ENCODE measurements around the gene ZNF41. TPM values are rescaled to one million over a fixed set of nuclear protein-coding genes. Genes with fewer than 3 reads are reported as not detected.

Gene ZNF41
- total RNA-seq, 1 donor from 2014 or later: 4.1 TPM

- TF ChIP-seq CTCF (IDR thresholded peaks at IDR 0.05; ENCODE audit: insufficient read depth, low read length, poor library complexity, severe bottlenecking): no peak
- Histone ChIP-seq H3K27me3 (ENCODE audit: control insufficient read depth, insufficient read depth, low read length) (no peaks in the 10 kb centered on the region), H3K36me3 (ENCODE audit: control insufficient read depth, insufficient read depth, low read length) (no peaks in the 10 kb centered on the region), H3K4me3 (ENCODE audit: low read depth, low read length) (no peak overlapping the region)
- no peak for DNase-seq (ENCODE audit: low read depth)
These were observed 52.1 kb downstream of the ZNF41 start for GRCh38 chrX:47430925-47431324.

GRCh38 chrX:47422444-47422843 is 60.6 kb downstream of the ZNF41 start:
- TF ChIP-seq CTCF (IDR thresholded peaks at IDR 0.05; ENCODE audit: insufficient read depth, low read length, poor library complexity, severe bottlenecking): no peak
- Histone ChIP-seq H3K4me3 (ENCODE audit: low read depth, low read length) (no peak overlapping the region), H3K27me3 (ENCODE audit: control insufficient read depth, insufficient read depth, low read length) (no peaks in the 10 kb centered on the region), H3K36me3 (ENCODE audit: control insufficient read depth, insufficient read depth, low read length) (no peaks in the 10 kb centered on the region)
- DNase-seq (ENCODE audit: low read depth): no peak

- no peak overlapping the region for H3K4me3 ChIP-seq (ENCODE audit: low read depth, low read length)
- DNase-seq (ENCODE audit: low read depth): no peak
- TF ChIP-seq CTCF (IDR thresholded peaks at IDR 0.05; ENCODE audit: insufficient read depth, low read length, poor library complexity, severe bottlenecking): no peak
These were observed 62.1 kb downstream of the ZNF41 start for GRCh38 chrX:47420962-47421361.

GRCh38 chrX:47420265-47420664 is 62.8 kb downstream of the ZNF41 start:
- no peak for TF ChIP-seq CTCF (IDR thresholded peaks at IDR 0.05; ENCODE audit: insufficient read depth, low read length, poor library complexity, severe bottlenecking)
- Histone ChIP-seq H3K27me3 (ENCODE audit: control insufficient read depth, insufficient read depth, low read length) (no peaks in the 10 kb centered on the region), H3K4me3 (ENCODE audit: low read depth, low read length) (no peak overlapping the region), H3K36me3 (ENCODE audit: control insufficient read depth, insufficient read depth, low read length) (no peaks in the 10 kb centered on the region)
- no peak for DNase-seq (ENCODE audit: low read depth)

More at GRCh38 chrX:47420962-47421361, 62.1 kb downstream of the ZNF41 start:
- H3K27me3 ChIP-seq (ENCODE audit: control insufficient read depth, insufficient read depth, low read length): no peaks in the 10 kb centered on the region
- H3K36me3 ChIP-seq (ENCODE audit: control insufficient read depth, insufficient read depth, low read length): no peaks in the 10 kb centered on the region

GRCh38 chrX:47413179-47413594 is 69.8 kb downstream of the ZNF41 start:
- no peak for TF ChIP-seq CTCF (IDR thresholded peaks at IDR 0.05; ENCODE audit: insufficient read depth, low read length, poor library complexity, severe bottlenecking)
- H3K27me3 ChIP-seq (ENCODE audit: control insufficient read depth, insufficient read depth, low read length): no peaks in the 10 kb centered on the region
- no peak overlapping the region for H3K4me3 ChIP-seq (ENCODE audit: low read depth, low read length)
- DNase-seq (ENCODE audit: low read depth): no peak
- H3K36me3 ChIP-seq (ENCODE audit: control insufficient read depth, insufficient read depth, low read length): no peaks in the 10 kb centered on the region

Other genes with a start within 250 kb of the ZNF41 start
- 0.07 and 0.63 TPM in 2 replicates for gene ZNF157, start 112.6 kb downstream of the ZNF41 start, total RNA-seq
- 30.2 and 41.2 TPM in 2 replicates for gene ARAF, start 78.0 kb upstream of the ZNF41 start, total RNA-seq
- gene TIMP1, start 99.2 kb upstream of the ZNF41 start, total RNA-seq: 118 and 148 TPM in 2 replicates
- 0.62 and 1.9 TPM in 2 replicates for gene SYN1, start 136.6 kb upstream of the ZNF41 start, total RNA-seq
- 0.21 TPM in 1 of 2 replicates, not detected in the other for gene CFP, start 146.7 kb upstream of the ZNF41 start, total RNA-seq
- gene ELK1, start 167.3 kb upstream of the ZNF41 start, total RNA-seq: 36.0 and 39.5 TPM in 2 replicates
- 149 and 165 TPM in 2 replicates for gene UXT, start 176.0 kb upstream of the ZNF41 start, total RNA-seq